Natural killer cell (primary cell): Measurements from ENCODE around the gene PEX11G. TPM values are rescaled to one million over a fixed set of nuclear protein-coding genes. Genes with fewer than 3 reads are reported as not detected.
A peak's percentile ranks its signal among the peaks of the same experiment; 100 is the strongest.

ENCODE experiments used
- ATAC-seq, 3 donors: fragments of 150-1000 bp in 2 of 3; fragments of 200-7000 bp in 1 of 3; cut with Tn5 transposase; 1 replicate in 1 of 3; 2 replicates in 2 of 3; pipeline ENCODE4 v1.10.0; 2021; ENCODE audit warnings: mild to moderate bottlenecking in 2 of 3, moderate library complexity in 2 of 3
- DNase-seq, 2 donors: peaks; one replicate each; pipeline versions ENCODE4 v3.0.0 to v3.0.0-alpha.2; 2013 to 2021; ENCODE audit warnings: mixed read lengths in 1 of 2
- H3K27ac ChIP-seq: one replicate; pipeline ENCODE4 v1.5.1; 2013; ENCODE audit warnings: mild to moderate bottlenecking, low read length
- H3K27me3 ChIP-seq: one replicate; pipeline ENCODE4 v1.6.1; 2013; ENCODE audit warnings: low read length; ENCODE audit not compliant: control insufficient read depth, insufficient read depth
- H3K36me3 ChIP-seq: one replicate; pipeline ENCODE4 v1.6.1; 2013; ENCODE audit warnings: low read length; ENCODE audit not compliant: control insufficient read depth, insufficient read depth
- H3K4me1 ChIP-seq: one replicate; pipeline ENCODE4 v1.6.1; 2013; ENCODE audit warnings: low read length; ENCODE audit not compliant: control insufficient read depth, insufficient read depth
- H3K4me3 ChIP-seq: one replicate; pipeline ENCODE4 v1.5.1; 2013; ENCODE audit warnings: low read length
- H3K9me3 ChIP-seq: one replicate; pipeline ENCODE4 v1.6.1; 2013; ENCODE audit warnings: low read length; ENCODE audit not compliant: control insufficient read depth, insufficient read depth
- H3K27ac Mint-ChIP-seq, 2 donors: one replicate each; pipeline ENCODE4 v1.8.0; 2022; ENCODE audit warnings: mild to moderate bottlenecking in 2 of 2, mixed read lengths in 2 of 2, moderate library complexity in 1 of 2
- H3K27me3 Mint-ChIP-seq, 2 donors: one replicate each; pipeline ENCODE4 v1.8.0; 2022; ENCODE audit warnings: low read depth in 2 of 2, mixed read lengths in 2 of 2
- H3K36me3 Mint-ChIP-seq: one replicate; pipeline ENCODE4 v1.8.0; 2022; ENCODE audit warnings: mixed read lengths
- H3K4me1 Mint-ChIP-seq, 2 donors: one replicate each; pipeline ENCODE4 v1.8.0; 2022; ENCODE audit warnings: mixed read lengths in 2 of 2
- H3K4me3 Mint-ChIP-seq: one replicate; pipeline ENCODE4 v1.8.0; 2022; ENCODE audit warnings: mild to moderate bottlenecking, moderate library complexity, mixed read lengths
- H3K9me3 Mint-ChIP-seq, 2 donors: one replicate each; pipeline ENCODE4 v1.8.0; 2022; ENCODE audit warnings: mixed read lengths in 2 of 2
- WGBS: methylation state at CpG from one replicate; pipeline ENCODE4 v1.1.7; 2013; ENCODE audit warnings: missing lambda C conversion rate; ENCODE audit not compliant: insufficient coverage; 5-methylcytosine and 5-hydroxymethylcytosine counted together
- intact Hi-C: fragments of 100-400 bp; cut with micrococcal nuclease; formaldehyde crosslinking; loops from one replicate; pipeline ENCODE4 v1.14.2; 2022
- total RNA-seq, 4 donors: library from RNA; stranded (reverse); fragments of 120-200 nt in 1 of 4; gene quantifications; one replicate each; pipeline versions ENCODE4 v1.2.3 to v1.2.4, GENCODE V29; 2013 to 2022
- TF ChIP-seq, protein P1 (sequence below): fragments of 200-600 bp; IDR thresholded peaks from one replicate; pipeline ENCODE4 v1.8.0; 2022; ENCODE audit warnings: antibody characterized with exemption

Gene PEX11G
- total RNA-seq, 3 donors from 2014 or later (not counting 1 experiment from before 2014, with no cell fraction given) = 0.33 to 1.5 TPM; not detected in 1

DNA sequence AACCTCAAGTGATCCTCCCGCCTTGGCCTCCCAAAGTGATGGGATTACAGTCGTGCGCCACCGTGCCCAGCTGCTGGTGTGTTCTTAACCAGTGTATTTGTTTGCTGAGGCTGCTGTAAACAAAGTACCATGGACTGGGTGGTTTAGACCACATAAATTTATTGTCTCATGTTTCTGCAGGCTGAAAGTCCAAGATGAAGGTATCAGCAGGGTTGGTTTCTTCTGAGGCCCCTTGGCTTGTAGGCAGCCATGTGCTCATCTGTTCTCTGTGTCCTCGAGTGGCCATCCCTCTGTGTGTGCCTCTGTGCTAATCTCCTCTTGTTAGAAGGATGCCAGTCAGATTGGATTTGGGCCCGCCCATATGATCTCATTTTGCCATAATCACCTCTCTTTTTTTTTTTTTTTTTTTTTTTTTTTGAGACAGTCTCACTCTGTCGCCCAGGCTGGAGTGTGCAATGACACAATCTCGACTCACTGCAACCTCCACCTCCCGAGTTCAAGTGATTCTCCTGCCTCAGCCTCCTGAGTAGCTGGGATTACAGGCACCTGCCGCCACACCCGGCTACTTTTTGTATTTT is 31.8 kb downstream of the PEX11G start:
- intact Hi-C loops = no loop called here
- Histone ChIP-seq H3K36me3 (peaks cover 72% of the 10 kb centered on the region), H3K27ac (no peak overlapping the region), H3K4me1 (no peaks in the 10 kb centered on the region), H3K27me3 (no peaks in the 10 kb centered on the region), H3K9me3 (no peaks in the 10 kb centered on the region), H3K4me3 (no peak overlapping the region)
- Mint-ChIP-seq H3K27ac (no peak overlapping the region), H3K4me1 (peaks cover 10% of the 10 kb centered on the region in 2 donors), H3K4me3 (no peak overlapping the region), H3K36me3 (peaks cover 9% of the 10 kb centered on the region), H3K9me3 (no peaks in the 10 kb centered on the region), H3K27me3 (no peaks in the 10 kb centered on the region)
- 97% methylated on average over 11 of the region's 11 CpGs for WGBS
- ATAC-seq (no peak), DNase-seq (no peak)
- TF ChIP-seq, protein P1, sequence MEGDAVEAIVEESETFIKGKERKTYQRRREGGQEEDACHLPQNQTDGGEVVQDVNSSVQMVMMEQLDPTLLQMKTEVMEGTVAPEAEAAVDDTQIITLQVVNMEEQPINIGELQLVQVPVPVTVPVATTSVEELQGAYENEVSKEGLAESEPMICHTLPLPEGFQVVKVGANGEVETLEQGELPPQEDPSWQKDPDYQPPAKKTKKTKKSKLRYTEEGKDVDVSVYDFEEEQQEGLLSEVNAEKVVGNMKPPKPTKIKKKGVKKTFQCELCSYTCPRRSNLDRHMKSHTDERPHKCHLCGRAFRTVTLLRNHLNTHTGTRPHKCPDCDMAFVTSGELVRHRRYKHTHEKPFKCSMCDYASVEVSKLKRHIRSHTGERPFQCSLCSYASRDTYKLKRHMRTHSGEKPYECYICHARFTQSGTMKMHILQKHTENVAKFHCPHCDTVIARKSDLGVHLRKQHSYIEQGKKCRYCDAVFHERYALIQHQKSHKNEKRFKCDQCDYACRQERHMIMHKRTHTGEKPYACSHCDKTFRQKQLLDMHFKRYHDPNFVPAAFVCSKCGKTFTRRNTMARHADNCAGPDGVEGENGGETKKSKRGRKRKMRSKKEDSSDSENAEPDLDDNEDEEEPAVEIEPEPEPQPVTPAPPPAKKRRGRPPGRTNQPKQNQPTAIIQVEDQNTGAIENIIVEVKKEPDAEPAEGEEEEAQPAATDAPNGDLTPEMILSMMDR = no peak

DNA sequence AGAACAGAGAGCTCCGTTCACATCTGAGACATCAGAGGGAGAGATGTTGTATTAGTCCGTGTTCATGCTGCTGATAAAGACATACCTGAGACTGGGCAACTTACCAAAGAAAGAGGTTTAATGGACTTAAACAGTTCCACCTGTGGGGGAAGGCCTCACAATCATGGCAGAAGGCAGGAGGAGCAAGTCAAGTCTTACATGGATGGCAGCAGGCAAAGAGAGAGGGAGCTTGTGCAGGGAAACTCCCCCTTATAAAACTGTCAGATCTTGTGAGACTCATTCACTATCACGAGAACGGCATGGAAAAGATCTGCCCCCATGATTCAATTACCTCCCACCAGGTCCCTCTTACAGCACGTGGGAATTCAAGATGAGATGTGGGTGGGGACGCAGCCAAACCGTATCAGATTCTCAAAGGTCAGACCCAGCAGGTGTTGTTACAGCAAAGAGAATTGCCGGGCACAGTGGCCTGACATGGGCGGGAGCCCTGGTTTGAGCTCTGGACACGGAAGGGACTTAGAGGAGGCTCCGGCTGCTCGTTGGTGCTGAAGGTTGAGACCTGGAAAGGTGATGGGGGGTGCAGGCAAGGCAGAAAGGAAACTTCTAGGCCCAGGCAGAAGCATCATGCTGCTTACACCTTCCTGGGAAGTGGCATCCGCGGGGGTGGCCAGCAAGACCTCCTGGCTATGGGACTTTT is 33.1 kb downstream of the PEX11G start:
- H3K4me3 ChIP-seq = no peak overlapping the region
- peaks cover 13% of the 10 kb centered on the region in 2 donors for H3K4me1 Mint-ChIP-seq
- H3K4me1 ChIP-seq = no peaks in the 10 kb centered on the region
- intact Hi-C loops = no loop called here
- no peaks in the 10 kb centered on the region for H3K9me3 ChIP-seq
- H3K27me3 Mint-ChIP-seq = no peaks in the 10 kb centered on the region
- DNase-seq (no peak), ATAC-seq (no peak)
- WGBS = 97% methylated on average over 12 of the region's 14 CpGs
- H3K36me3 ChIP-seq = peaks cover 71% of the 10 kb centered on the region
- H3K27ac ChIP-seq = no peak overlapping the region
- H3K36me3 Mint-ChIP-seq = peaks cover 9% of the 10 kb centered on the region
- no peak overlapping the region for H3K4me3 Mint-ChIP-seq
- H3K27ac Mint-ChIP-seq = peak overlapping the region in 1 of 2 donors; percentile 56
- TF ChIP-seq, protein P1 = no peak
- H3K27me3 ChIP-seq = no peaks in the 10 kb centered on the region
- H3K9me3 Mint-ChIP-seq = peaks cover 0 to 2% of the 10 kb centered on the region in 2 donors

- intact Hi-C loops = no loop called here
- Histone ChIP-seq H3K4me1 (no peaks in the 10 kb centered on the region), H3K4me3 (no peak overlapping the region), H3K27me3 (no peaks in the 10 kb centered on the region), H3K36me3 (peaks cover 65% of the 10 kb centered on the region), H3K9me3 (no peaks in the 10 kb centered on the region), H3K27ac (no peak overlapping the region)
- no peak for ATAC-seq
- Mint-ChIP-seq H3K27ac (peak overlapping the region in 1 of 2 donors; percentile 56), H3K4me1 (peaks cover 19 to 21% of the 10 kb centered on the region in 2 donors), H3K9me3 (peaks cover 0 to 5% of the 10 kb centered on the region in 2 donors), H3K36me3 (peaks cover 9% of the 10 kb centered on the region), H3K27me3 (no peaks in the 10 kb centered on the region), H3K4me3 (no peak overlapping the region)
- TF ChIP-seq, protein P1 = no peak
- DNase-seq = no peak
- 98% methylated on average over 8 of the region's 8 CpGs for WGBS
Measured at GRCh38 chr19:7454998-7455397, 33.8 kb downstream of the PEX11G start.
